Adrenal gland (tissue), 5 donors: ENCODE data around the gene ARHGAP6.

Experiments used
- POLR2A ChIP-seq, 2 donors: fragments of 450-650 bp; IDR thresholded peaks; one replicate each; pipeline ENCODE4 v1.6.1; 2017; ENCODE audit warnings: antibody characterized with exemption in 2 of 2, mild to moderate bottlenecking in 2 of 2, moderate library complexity in 1 of 2
- TF ChIP-seq, protein P1 (sequence below), 6 experiments: fragments of 450-650 bp in 4 of 6; fragments of 200-600 bp in 2 of 6; sonication (generic) in 1 of 6; IDR thresholded peaks; 1 replicate in 5 of 6; 2 replicates in 1 of 6; pipeline versions ENCODE4 v1.5.1 to v1.8.0; 2016 to 2021; ENCODE audit warnings: antibody characterized with exemption in 6 of 6, mild to moderate bottlenecking in 2 of 6, moderate library complexity in 1 of 6
- donor health status: DM: no; HTN: no; CAD: no.

DNA sequence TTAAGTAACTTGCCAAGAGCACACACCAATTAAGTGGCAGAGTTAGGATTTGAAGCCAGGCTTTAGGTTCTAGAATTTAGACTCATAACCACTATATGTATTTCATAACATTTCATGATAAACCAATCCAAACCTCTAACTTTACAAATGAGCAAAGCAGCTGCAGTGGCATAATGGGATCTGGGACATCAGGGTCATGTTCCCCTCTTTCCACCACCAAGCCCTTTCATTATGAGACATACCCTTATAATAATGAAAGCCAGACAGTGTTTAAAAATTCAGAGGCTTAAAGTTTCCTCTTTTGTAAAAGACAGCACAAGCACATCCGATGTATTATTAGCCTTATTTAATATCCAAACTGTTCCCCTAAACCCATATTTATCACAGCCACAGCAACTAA lies 400.8 kb downstream of the ARHGAP6 start:
- TF ChIP-seq POLR2A (IDR thresholded peaks at IDR 0.05) = no peak
- TF ChIP-seq, protein P1, sequence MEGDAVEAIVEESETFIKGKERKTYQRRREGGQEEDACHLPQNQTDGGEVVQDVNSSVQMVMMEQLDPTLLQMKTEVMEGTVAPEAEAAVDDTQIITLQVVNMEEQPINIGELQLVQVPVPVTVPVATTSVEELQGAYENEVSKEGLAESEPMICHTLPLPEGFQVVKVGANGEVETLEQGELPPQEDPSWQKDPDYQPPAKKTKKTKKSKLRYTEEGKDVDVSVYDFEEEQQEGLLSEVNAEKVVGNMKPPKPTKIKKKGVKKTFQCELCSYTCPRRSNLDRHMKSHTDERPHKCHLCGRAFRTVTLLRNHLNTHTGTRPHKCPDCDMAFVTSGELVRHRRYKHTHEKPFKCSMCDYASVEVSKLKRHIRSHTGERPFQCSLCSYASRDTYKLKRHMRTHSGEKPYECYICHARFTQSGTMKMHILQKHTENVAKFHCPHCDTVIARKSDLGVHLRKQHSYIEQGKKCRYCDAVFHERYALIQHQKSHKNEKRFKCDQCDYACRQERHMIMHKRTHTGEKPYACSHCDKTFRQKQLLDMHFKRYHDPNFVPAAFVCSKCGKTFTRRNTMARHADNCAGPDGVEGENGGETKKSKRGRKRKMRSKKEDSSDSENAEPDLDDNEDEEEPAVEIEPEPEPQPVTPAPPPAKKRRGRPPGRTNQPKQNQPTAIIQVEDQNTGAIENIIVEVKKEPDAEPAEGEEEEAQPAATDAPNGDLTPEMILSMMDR (IDR thresholded peaks at IDR 0.05) = no peak
